CD4-positive, alpha-beta T cell treated with Interleukin-2 at 100 ng/mL for 4 hours (primary cell): Measurements from ENCODE around the gene ADGRG7.
"Not testable (repeated sequence)": the region's sequence is repeated elsewhere in the genome, so short reads cannot be mapped to it uniquely, and the experiment has no call there.

Source experiments
- DNase-seq: peaks from one replicate; pipeline ENCODE4 v3.0.0-alpha.2; 2020; ENCODE audit warnings: low spot score

The ADGRG7 gene, protein sequence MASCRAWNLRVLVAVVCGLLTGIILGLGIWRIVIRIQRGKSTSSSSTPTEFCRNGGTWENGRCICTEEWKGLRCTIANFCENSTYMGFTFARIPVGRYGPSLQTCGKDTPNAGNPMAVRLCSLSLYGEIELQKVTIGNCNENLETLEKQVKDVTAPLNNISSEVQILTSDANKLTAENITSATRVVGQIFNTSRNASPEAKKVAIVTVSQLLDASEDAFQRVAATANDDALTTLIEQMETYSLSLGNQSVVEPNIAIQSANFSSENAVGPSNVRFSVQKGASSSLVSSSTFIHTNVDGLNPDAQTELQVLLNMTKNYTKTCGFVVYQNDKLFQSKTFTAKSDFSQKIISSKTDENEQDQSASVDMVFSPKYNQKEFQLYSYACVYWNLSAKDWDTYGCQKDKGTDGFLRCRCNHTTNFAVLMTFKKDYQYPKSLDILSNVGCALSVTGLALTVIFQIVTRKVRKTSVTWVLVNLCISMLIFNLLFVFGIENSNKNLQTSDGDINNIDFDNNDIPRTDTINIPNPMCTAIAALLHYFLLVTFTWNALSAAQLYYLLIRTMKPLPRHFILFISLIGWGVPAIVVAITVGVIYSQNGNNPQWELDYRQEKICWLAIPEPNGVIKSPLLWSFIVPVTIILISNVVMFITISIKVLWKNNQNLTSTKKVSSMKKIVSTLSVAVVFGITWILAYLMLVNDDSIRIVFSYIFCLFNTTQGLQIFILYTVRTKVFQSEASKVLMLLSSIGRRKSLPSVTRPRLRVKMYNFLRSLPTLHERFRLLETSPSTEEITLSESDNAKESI

DNA sequence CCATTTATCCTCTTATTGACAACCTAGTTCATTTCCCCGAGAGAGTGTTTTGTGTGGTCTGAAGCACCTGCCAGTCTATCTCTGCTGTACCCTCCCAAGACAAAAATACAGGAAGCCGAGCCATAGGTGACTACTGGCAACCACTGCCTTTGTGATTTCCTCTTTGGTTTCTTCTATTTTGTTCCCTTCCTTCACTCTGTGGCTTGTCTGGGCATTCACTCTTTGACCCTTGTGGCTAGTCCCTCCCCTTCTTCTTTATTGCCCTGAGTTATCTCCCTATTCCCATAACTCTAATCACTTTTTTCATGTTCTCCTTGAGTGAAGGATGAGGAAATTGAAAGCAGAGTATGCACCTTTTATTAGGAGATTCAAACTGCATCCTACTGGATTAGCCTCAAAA lies at the start of gene ADGRG7:
Gene ADGRG7, plus strand, starts transcription at position 297 of the 400 bp plus-strand sequence. CDS start 256 bp downstream, outside the sequence.
- DNase-seq = no peak

DNA sequence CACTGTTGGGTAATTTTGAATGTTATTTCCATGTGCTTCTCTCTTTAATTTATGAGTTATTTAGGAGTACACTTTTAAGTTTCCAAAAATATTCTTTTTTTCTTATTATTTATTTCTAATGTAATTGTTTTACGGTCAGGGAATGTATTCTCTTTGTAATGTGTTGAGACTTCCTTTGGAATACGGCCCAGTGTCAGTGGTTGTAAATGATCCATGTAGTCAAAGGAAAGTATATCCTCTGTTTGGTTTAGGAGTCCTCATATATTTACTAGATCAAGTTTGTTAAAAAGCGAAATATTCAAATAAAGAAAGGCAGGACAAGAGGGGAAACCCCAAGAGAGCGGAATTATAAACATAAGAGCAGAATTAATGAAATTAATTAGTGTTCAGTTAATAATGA lies 49.0 kb upstream of the ADGRG7 start:
- no peak for DNase-seq

DNA sequence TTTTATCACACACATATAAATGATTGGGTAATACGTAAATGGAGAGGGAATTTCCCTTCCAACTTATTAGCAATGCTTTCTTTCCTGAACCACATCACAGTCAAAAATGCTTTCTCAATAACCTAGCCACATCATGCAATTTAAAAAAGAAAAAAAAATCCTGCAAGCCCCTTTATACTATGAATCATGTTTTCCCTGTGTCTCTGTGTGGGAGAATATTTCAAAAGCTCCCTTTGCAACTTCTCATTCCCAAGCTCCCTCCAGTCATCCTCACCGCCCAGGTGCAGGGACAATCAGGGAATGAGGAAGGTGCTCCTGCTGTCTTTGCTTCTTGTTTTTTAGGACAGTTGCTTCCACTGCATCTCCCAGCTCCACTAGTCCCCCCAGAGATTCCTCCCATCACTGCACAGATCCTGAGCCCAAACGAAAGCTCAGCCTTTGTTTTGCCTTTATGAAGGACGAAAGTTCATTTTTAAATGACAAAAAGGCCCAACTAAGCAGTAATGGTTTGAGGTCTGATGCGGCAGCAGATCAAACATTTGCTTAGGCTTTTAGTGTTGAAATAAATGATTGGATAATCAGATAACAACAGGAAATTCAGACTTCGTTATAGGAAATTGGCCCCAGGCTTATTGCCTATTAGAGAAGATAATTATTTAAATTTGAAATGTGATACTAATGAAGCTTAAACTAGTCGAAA lies 47.8 kb upstream of the ADGRG7 start:
- no peak for DNase-seq

DNA sequence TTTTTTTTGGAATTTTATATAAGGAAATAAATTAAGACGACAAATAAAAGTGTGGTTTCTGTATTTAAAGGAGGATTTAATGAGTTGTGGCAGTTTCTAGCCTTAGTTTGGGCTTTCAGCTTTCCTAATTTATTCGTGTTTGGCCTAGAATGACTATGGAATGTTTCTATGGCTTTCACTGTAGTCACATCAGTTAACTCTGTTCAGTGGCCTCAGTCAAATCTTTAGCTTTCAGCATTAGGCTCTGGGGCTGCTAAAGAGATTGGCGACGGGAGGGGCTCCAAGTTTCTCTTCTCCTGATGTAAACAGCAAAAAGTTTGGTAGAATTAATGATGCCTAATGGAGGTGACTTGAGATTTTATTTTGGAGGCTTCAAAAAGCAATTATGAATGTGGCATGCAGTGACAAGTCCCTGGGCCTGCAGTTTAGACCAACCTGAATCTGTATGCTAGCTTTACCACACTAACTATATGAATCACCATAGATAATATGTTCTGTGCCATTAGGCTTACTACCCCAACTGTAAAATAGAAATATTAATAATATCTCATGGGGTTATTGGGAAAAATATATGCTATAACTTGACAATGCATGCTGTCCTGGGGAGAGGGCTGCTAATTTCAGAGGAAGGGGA lies 47.1 kb upstream of the ADGRG7 start:
- DNase-seq = no peak

DNA sequence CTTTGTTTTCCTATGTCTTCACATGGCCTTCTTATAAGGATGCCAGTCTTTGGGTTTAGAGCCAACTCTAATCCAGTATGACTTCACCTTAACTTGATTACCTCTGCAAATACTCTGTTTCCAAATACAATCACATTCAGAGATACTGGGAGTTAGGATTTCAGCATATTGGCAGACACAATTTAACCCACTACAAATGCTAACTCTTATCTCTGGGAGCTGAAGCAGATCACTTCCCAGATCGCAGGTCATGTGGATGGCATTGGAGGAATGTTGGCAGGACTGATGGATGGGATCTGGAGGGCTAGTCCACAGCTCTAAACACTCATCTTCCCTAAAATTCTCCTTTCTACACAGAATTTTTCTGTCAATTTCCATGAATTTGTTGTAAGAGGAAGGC lies 46.2 kb upstream of the ADGRG7 start:
- DNase-seq = no peak

DNA sequence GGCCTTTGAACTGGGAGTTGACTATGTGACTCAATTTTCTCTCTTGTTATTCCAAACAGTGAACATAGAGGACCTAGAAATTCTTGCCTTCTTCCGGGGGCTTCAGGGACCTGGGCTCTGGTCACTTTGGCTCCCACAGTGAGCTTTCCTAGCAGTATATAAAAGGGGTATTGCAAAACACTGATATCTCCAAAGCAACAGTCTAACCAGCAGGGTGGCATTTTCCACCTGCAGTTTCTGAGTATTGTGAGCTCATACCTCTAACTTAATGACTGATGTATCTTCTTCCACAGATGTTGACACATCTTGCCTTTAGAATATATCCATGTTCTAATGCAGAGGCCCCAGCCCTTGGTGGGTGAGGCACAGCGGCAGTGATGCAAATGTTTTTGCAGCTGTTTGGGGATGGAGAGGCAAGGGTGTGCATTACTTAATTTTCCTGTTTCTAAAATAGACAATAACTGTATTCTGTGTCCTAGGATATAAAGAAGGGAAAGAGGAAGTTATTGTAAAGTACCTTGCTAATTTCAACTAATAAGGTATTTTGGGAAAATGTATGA lies 45.7 kb upstream of the ADGRG7 start:
- no peak for DNase-seq

DNA sequence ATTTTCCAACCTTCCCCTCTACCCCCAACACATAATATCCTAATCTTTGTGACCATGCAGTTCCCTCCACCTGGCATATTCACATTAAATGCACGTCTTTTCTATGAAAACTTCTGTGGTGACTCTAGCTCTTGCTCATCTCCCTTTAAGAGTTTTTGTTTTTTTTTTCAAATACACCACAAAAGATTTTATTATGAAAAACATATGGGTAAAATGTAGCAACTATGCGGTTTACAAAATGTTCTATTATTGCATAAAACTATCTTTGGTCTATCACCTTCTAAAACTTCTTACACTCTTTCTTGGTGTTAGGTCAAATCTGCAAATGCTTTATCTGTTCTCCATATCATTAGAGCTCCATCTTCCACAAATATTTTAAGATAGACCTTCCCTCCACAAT lies 38.6 kb upstream of the ADGRG7 start:
- no peak for DNase-seq

DNA sequence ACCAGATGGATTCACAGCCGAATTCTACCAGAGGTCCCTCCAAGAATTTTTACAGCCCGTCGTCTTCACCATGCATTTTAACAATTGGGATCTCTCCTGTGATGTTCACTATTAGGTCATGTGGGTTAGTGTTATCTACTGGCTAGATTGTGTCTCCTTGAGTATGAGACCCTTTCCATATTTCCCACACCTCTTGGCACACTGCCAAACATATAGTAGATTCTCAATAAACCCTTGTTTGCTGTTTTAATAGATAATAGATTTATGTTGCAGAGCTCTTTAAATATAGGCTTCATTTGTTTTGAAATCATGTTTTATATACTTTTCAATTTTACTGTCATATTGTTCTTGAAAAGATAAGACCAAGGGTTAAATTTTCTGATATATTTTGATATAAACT lies 34.9 kb upstream of the ADGRG7 start:
- no peak for DNase-seq

DNA sequence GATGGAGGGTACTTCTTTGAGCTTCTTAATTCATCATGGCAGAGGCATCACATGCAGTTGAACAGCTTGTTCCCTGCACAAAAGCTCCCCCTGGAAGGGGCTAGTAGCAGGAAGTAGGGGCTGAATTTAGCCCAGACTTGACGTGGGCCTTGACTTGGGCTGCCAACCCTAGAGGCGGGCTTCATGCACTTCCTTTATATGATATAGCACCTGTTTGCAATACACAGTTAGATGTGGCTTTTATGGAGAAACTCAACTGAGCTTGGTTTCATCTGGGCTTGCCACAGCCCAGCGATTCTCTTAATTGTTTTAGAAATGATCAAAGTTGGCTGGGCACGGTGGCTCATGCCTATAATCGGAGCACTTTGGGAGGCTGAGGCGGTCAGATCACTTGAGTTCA lies 33.7 kb upstream of the ADGRG7 start:
- DNase-seq = no peak

DNA sequence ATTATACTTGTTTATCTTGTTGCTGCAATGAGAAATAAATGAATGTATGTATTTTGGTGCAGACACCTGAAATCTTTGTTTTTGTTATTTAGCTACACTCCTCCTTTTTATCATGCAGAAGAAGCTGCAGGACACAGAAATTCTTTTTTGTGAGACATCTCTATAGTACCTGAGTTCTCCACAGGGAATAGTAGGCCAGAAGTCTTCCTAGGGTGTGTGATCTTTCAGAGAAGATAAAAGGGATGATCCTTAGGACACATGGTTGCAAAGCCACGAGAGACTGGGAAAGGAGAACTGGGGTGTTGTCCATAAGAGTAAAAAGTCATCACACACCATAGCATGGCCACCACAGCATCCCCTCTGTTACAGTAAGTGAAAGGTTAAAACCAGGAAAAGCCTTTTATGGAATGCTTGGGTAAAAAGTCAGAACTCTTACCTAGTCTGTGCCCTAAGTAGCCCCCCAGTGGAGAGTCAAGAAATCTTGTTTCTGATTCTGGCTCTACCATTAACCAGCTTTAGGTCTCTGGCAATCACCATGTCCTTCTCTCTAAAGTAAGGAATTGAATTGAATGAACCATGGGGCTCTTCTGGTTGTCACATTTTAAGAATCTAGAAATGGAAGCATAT lies 31.9 kb upstream of the ADGRG7 start:
- no peak for DNase-seq

DNA sequence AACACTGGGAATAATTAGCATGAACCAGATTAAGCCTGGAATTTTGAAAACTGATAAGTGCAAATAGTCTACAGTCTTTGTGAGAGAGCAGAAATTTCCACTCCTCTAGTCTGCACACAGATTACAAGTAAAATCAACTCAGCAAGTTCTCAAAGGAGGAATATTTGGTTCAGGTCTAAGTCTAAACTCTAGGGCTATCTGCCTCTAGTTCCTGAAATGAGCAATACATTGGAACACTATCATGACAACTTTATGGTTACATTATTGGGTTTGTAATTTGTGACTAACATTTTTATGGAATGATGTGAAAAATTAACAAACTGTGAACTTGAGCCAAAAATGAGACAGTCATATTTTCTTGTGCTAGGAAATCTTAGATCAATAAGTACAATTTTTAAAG lies 30.8 kb upstream of the ADGRG7 start:
- no peak for DNase-seq

DNA sequence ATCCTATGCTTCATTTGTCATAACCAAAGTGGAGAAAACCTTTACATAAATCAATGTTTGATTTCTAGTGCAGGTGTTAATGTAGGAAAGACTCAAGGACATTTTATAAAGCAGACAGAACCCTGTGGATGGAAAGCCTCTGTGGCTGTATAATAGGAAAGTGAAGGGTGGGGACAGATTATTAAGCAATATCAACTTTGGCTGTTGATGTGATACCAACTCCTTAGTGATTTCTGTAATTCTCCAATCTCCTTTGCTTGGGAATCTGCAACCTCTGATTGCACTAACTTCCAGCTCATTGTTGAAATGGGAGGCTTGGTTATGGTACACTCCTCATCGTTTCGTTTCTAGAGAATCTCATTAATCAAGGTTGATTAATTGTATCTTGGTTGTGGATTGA lies 29.3 kb upstream of the ADGRG7 start:
- no peak for DNase-seq

DNA sequence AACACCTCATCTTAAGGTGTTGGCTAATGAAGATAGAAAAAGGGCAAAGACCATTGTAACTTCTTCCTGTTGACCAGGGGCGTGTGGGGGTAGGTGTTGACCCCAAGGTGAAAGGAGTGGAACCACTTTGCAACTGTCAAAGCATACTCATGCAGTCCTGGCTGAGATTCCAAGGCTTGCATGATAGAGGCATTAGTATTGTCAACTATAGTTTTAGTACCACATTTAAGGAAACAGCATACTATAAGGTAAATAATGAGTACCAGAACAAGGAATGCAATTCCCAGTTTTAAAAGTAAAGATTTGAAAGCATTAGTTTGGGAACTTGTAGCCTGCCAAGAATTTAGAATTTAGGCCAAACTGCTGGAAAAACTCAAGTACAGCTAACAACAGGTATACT lies 27.8 kb upstream of the ADGRG7 start:
- DNase-seq = no peak

DNA sequence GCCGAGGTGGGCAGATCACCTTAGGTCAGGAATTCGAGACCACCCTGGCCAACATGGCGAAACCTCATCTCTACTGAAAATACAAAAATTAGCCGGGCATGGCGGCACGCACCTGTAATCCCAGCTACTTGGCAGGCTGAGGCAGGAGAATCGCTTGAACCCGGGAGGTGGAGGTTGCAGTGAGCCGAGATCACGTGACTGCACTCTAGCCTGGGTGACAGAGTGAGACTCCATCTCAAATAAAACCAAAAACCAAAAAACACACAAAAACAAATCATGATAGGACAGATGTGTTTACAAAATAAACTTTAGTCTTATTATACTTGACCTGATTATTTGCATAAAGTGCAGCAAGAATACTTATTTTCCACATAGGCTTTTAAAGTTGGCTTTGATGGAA lies 27.2 kb upstream of the ADGRG7 start:
- not testable (repeated sequence) for DNase-seq

DNA sequence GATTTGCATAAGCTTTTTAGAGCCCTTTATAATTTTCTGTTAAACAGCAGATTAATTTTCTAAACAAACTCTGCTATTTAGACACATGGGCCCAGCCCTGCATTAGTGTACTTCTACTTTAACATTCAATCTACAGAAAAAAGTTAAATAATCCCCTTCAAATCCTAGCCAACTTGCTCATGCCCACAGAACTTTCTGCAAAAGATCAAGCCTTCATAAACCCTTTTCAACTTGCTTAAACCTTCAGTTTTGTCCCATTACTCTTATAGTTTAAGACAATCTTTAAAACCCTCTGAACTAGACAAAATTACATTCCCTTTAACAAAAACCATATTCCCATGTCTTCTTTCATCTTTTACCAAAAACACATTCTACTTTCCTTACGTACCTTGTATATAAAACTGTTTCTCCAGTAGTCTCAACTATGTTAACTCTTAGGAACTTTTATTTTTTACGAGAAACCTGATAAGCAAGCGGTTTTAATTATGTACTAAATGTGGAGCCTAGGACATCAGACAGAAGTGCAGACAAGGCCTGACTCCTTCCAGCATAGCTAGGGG lies 25.2 kb upstream of the ADGRG7 start:
- no peak for DNase-seq

DNA sequence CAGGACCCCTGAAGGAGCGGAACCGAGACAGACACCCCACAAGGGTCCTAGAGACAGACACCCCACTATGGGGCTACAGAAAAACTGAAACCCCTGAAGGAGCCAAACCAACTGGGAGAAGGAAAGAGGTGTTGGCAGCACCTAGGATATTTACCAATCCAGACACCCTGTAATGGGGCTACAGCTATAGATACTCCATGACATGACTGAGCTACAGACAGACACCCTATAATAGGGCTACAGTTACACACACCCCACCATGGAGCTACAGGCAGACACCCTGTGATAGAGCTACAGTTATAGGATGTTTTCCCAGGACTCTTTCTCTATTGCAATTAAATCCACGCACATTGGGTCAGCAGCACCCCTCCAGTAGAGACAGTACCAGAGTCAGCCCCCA lies 22.6 kb upstream of the ADGRG7 start:
- DNase-seq = no peak

DNA sequence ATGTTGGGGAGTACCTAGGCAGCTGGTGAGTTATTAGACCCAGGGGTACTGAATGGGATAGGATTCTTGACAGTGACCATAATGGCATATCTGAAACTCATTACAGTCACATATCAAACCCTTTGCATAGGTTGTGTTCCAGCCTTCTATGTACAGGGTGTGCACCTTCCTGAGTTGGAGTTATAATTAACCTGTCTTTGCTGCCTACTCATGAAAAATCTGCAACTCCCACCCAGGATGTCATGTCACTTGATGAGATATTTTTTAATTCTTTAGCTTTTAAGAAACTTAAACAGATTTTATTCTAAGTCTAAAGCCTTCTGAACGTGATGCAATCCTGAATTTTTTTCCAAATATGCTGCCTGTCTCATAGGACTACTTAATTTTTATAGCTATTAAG lies 21.1 kb upstream of the ADGRG7 start:
- DNase-seq = no peak

DNA sequence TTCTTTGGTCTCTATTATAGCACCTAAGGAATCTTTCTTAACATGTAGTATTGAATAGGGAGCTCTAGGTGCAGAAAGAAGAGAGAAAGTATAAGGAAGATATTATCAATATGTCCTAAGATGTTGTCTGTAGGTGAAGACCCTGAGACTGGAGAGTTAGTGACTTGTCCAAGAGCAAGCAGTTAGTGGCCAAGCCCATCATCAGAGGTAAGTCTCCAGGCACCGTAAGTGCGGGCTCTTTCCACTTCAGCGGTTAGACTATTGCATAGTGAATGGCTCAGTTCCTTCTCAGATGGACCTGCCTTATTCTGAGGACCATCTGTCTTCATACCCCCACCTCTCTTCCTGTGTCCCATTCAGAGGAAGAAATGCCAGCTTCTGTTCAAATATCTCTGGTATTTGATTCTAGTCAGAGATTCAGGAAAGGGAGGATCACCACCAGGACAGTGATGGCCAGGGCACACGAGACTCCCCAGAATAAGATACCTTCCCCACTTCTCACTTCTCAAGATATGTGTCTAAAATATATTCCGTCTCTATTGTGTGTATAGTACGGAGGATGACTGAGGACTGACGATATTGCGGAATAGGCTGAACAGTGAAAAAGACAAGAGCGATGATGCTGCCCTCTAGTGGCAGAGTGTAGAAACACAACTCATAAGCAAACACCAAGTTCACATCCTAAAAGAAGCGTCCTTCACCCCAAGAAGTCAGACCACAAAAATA lies 19.1 kb upstream of the ADGRG7 start:
- DNase-seq = peak; percentile 71

DNA sequence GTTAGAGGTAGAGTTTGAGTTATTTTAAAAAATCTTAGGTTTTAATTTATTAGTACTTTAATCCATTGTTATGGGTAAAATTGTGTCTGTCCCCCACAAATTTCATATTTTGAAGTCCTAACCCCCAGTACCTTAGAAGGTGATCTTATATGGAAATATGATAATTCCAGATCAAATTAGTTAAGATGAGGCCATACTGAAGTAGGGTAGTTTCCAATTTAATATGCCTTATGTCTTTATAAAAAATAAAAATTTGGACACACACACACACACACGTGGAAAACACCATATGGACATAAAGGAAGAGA lies 18.6 kb upstream of the ADGRG7 start:
- no peak for DNase-seq

DNA sequence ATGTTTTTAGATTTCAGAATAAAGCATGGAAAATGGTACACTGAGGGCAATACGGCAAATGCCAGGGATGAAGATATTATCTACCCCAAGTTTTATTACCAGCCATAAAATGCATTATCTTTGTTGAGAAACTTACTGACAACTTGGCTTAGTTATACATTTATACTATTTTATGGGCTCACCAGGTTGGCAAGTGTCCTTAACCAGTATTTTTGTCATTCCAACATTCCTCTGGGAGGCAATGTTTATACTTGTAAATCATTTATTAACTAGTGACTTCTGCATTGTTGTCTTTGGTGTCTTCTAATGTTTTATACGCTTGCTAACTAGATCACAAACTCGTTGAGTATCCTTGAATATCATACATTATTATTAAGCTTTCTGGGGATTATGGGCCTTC lies 18.0 kb upstream of the ADGRG7 start:
- DNase-seq = no peak
